Raji (cell line): ENCODE data around the gene GBP4.

Experiments
- POLR2A ChIP-seq: IDR thresholded peaks from 2 replicates; pipeline ENCODE4 v1.6.1; 2011; ENCODE audit warnings: low read depth, low read length, control low read depth; ENCODE audit not compliant: insufficient read depth

GBP4 gene

GRCh38 chr1:89175601-89176256 lies 23.0 kb downstream of the GBP4 start, which contains the start of gene GBP7:
Gene GBP7 (minus strand): TSS chr1:89176003. CDS start chr1:89171935, 4,068 bp downstream.
- TF ChIP-seq POLR2A: no peak

- no peak for TF ChIP-seq POLR2A
Measured at GRCh38 chr1:89174491-89174890, 24.3 kb downstream of the GBP4 start.

DNA sequence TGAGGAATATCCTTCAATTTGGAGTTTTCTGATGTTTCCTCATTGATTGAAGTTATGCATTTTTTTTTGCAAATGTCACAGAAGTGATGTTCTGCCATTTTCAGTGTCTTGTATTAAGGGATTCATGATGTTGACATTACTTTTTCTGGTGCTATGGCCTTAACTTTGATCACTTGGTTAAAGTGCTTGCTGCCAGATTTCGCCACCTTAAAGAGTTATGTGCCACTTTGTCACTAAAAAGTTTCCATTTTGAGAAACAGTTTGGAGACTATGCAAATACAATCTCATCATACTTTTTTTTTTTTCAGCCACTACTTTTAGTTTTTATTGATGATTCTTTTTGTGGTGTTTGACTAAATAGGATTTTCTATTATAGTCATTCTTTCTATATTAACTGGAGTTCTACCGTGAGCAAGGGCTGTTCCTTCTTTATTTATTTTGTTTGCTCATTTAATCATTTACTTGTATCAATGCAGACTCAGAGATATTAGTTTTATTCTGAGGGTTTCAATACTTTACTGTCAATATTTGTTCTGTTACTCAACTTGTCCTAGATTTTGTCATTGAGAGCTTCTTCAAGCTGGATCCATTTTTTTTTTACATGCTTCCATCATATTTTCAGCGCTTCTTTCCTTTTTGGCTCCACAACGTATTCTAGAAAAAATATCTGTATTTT lies 26.1 kb downstream of the GBP4 start:
- no peak for TF ChIP-seq POLR2A

DNA sequence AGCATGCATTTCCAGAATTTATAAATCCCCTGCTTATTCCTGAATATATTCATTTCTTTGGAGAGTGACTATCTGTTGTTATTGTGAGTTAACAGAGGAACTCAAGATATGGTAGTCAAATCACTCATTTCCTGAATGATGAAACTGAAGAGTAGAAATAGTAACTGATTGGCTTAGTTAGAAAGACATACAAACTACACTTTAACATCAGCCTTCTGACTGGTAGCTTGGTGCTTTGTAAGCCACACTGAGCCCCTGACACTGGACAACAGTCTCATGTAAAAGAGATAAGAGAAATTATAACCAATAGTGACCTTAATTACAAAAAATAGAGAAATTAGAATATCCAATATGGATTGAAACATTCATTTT lies 27.7 kb downstream of the GBP4 start:
- no peak for TF ChIP-seq POLR2A

DNA sequence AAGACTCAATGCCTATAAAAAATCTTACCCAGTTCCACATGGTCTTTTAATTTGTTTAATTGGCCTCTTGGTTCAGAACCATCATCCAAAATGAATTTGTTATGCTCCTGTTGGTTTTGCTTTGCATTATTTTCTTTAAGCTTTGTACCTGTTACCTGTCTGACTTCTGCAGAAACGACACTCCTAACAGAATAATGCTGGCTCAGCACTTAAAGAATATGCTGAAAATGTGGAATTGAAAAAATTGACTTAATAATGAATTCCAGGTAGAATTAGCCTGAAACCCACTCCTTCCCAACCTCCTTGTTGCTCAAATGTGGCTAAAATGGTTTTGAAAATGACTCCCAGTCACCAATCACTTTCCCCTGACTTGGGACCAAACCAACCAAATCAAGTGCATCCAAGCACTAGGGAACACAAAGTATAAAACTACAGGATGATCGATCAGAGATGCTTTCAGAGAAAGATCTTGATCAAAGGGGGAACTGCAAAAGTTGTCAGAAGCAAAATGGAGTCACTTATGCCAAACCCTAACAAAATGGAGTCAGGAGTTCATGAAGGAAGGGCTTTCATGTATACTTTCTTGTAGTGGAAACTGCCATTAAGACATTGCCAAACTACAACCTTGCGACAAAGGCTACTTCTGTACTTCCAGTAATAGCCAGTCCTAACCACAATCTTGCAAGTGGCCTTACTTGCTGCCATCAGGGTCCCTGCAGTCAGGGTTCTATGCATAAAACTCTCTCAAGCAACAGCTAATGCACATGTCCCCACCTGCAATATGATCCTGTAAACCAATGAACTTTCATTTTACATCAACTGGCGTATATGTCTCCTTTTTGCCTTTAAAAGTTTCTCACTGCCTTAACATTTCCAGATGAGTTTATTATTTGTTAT lies 28.3 kb downstream of the GBP4 start:
- TF ChIP-seq POLR2A: no peak

GRCh38 chr1:89169166-89169565 lies 29.6 kb downstream of the GBP4 start:
- TF ChIP-seq POLR2A: no peak

GRCh38 chr1:89167590-89168230 lies 31.0 kb downstream of the GBP4 start:
- TF ChIP-seq POLR2A: no peak

GRCh38 chr1:89166705-89167104 lies 32.0 kb downstream of the GBP4 start:
- TF ChIP-seq POLR2A: no peak

- TF ChIP-seq POLR2A: no peak
Measured at GRCh38 chr1:89165811-89166210, 32.9 kb downstream of the GBP4 start.

GRCh38 chr1:89151047-89151446 lies 47.7 kb downstream of the GBP4 start:
- no peak for TF ChIP-seq POLR2A

DNA sequence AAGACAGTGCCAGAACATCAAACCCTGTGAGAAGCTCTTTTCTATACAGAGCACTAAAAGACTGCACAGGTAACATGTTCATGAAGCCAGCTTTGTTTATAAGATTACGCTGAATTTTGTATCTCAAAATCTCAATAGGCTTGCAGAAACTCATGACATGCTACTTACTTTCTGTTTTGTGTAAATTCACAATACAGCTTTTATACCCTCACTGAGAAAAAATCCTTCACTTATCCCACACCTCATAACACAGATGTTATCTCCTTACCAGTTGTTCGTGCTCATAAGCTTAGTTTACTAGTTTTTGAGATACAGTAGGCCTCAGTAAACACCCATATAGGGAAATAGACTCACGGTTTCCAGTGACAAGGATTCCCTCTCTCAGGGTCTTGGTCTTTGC lies 48.8 kb downstream of the GBP4 start:
- no peak for TF ChIP-seq POLR2A

DNA sequence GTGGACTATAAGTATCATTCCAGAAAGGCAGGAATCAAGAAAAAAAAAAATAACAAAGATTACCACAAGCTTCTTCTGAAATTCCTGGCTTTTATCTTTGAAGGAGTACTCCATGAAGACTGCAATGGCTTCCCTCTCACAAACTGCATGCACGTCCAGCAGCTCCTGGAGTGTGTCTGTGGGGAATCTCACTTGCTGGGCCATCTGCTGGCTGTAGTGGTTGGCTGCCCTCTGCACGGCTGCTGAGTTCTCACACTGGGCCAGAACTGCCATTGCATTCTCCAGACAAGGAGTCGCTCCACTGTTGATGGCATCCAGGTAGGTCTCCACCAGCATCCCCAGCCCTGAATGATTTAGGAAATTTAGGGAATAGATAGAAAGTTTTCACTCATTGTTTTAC lies 49.5 kb downstream of the GBP4 start:
- TF ChIP-seq POLR2A: no peak

GRCh38 chr1:89147678-89148658 lies 50.8 kb downstream of the GBP4 start:
- no peak for TF ChIP-seq POLR2A

GRCh38 chr1:89146721-89147120 lies 52.0 kb downstream of the GBP4 start:
- TF ChIP-seq POLR2A: no peak
